Measurements from ENCODE around the gene EEF1AKMT3.

EEF1AKMT3 gene

GRCh38 chr12:57782608-57783465, 10.4 kb downstream of the EEF1AKMT3 start, which contains the start of gene TSFM:
TSS of gene TSFM (plus strand) at chr12:57782787. CDS start at chr12:57782802, 15 bp downstream.
- peak; percentile 88 for TF ChIP-seq CTCF (IDR thresholded peaks at IDR 0.05; ENCODE audit: low read depth, low read length, missing control alignments)
- H3K4me3 ChIP-seq (ENCODE audit: low read depth, low read length): peak within 1 kb of the TSS; percentile 67
- DNase-seq (ENCODE audit: low read depth): peak; percentile 88
- in situ Hi-C loops (cut with HindIII; ENCODE audit: low sequenced_read_pairs): no loop called here

GRCh38 chr12:57783466-57783801, 11.0 kb downstream of the EEF1AKMT3 start:
- in situ Hi-C loops (cut with HindIII; ENCODE audit: low sequenced_read_pairs): no loop called here
- DNase-seq (ENCODE audit: low read depth): no peak
- TF ChIP-seq CTCF (IDR thresholded peaks at IDR 0.05; ENCODE audit: low read depth, low read length, missing control alignments): no peak
- peak overlapping the region; percentile 67 for H3K4me3 ChIP-seq (ENCODE audit: low read depth, low read length)

GRCh38 chr12:57783861-57784260, 11.4 kb downstream of the EEF1AKMT3 start:
- no peak for DNase-seq (ENCODE audit: low read depth)
- in situ Hi-C loops (cut with HindIII; ENCODE audit: low sequenced_read_pairs): no loop called here
- no peak for TF ChIP-seq CTCF (IDR thresholded peaks at IDR 0.05; ENCODE audit: low read depth, low read length, missing control alignments)
- H3K4me3 ChIP-seq (ENCODE audit: low read depth, low read length): no peak overlapping the region

GRCh38 chr12:57793920-57794319, 21.5 kb downstream of the EEF1AKMT3 start:
- DNase-seq (ENCODE audit: low read depth): no peak
- no peak for TF ChIP-seq CTCF (IDR thresholded peaks at IDR 0.05; ENCODE audit: low read depth, low read length, missing control alignments)
- in situ Hi-C loops (cut with HindIII; ENCODE audit: low sequenced_read_pairs): no loop called here
- H3K4me3 ChIP-seq (ENCODE audit: low read depth, low read length): no peak overlapping the region

- no peak for TF ChIP-seq CTCF (IDR thresholded peaks at IDR 0.05; ENCODE audit: low read depth, low read length, missing control alignments)
- no peak overlapping the region for H3K4me3 ChIP-seq (ENCODE audit: low read depth, low read length)
- in situ Hi-C loops (cut with HindIII; ENCODE audit: low sequenced_read_pairs): no loop called here
- DNase-seq (ENCODE audit: low read depth): no peak
Measured at GRCh38 chr12:57795354-57795753, 22.9 kb downstream of the EEF1AKMT3 start.

- no peak for DNase-seq (ENCODE audit: low read depth)
- in situ Hi-C loops (cut with HindIII; ENCODE audit: low sequenced_read_pairs): no loop called here
- TF ChIP-seq CTCF (IDR thresholded peaks at IDR 0.05; ENCODE audit: low read depth, low read length, missing control alignments): no peak
- H3K4me3 ChIP-seq (ENCODE audit: low read depth, low read length): no peak overlapping the region
Measured at GRCh38 chr12:57796996-57797395, 24.6 kb downstream of the EEF1AKMT3 start.
